Measurements from ENCODE around the gene TLE5. TPM values are rescaled to one million over a fixed set of nuclear protein-coding genes. Genes with fewer than 3 reads are reported as not detected.
"Not testable (repeated sequence)": the region's sequence is repeated elsewhere in the genome, so short reads cannot be mapped to it uniquely, and the experiment has no call there.

Gene TLE5
- total RNA-seq, 1 donor from 2014 or later = 428 TPM

GRCh38 chr19:3041761-3042620 is 20.3 kb downstream of the TLE5 start:
- Mint-ChIP-seq H3K36me3 (ENCODE audit: low read depth) (no peaks in the 10 kb centered on the region), H3K4me1 (ENCODE audit: low read depth) (peaks cover 5% of the 10 kb centered on the region), H3K9me3 (no peaks in the 10 kb centered on the region), H3K27me3 (ENCODE audit: low read depth) (no peaks in the 10 kb centered on the region), H3K4me3 (ENCODE audit: low read depth) (no peak overlapping the region), H3K27ac (no peak overlapping the region)
- intact Hi-C loops (cut with micrococcal nuclease) = no loop called here
- no peak for DNase-seq (ENCODE audit: low spot score)

- no peaks in the 10 kb centered on the region for H3K27me3 Mint-ChIP-seq (ENCODE audit: low read depth)
- H3K4me1 Mint-ChIP-seq (ENCODE audit: low read depth) = peaks cover 5% of the 10 kb centered on the region
- intact Hi-C loops (cut with micrococcal nuclease) = no loop called here
- no peaks in the 10 kb centered on the region for H3K36me3 Mint-ChIP-seq (ENCODE audit: low read depth)
- DNase-seq (ENCODE audit: low spot score) = no peak
- no peaks in the 10 kb centered on the region for H3K9me3 Mint-ChIP-seq
- no peak overlapping the region for H3K4me3 Mint-ChIP-seq (ENCODE audit: low read depth)
- no peak overlapping the region for H3K27ac Mint-ChIP-seq
These were observed 21.0 kb downstream of the TLE5 start for GRCh38 chr19:3041327-3041726.

GRCh38 chr19:3039641-3040077 is 22.6 kb downstream of the TLE5 start:
- H3K27me3 Mint-ChIP-seq (ENCODE audit: low read depth) = no peaks in the 10 kb centered on the region
- no peaks in the 10 kb centered on the region for H3K36me3 Mint-ChIP-seq (ENCODE audit: low read depth)
- intact Hi-C loops (cut with micrococcal nuclease) = no loop called here
- DNase-seq (ENCODE audit: low spot score) = no peak
- no peaks in the 10 kb centered on the region for H3K9me3 Mint-ChIP-seq
- H3K4me1 Mint-ChIP-seq (ENCODE audit: low read depth) = peaks cover 15% of the 10 kb centered on the region
- H3K27ac Mint-ChIP-seq = no peak overlapping the region
- H3K4me3 Mint-ChIP-seq (ENCODE audit: low read depth) = no peak overlapping the region

- no peak overlapping the region for H3K27ac Mint-ChIP-seq
- intact Hi-C loops (cut with micrococcal nuclease) = no loop called here
- no peaks in the 10 kb centered on the region for H3K36me3 Mint-ChIP-seq (ENCODE audit: low read depth)
- DNase-seq (ENCODE audit: low spot score) = no peak
- peaks cover 19% of the 10 kb centered on the region for H3K4me1 Mint-ChIP-seq (ENCODE audit: low read depth)
- H3K4me3 Mint-ChIP-seq (ENCODE audit: low read depth) = no peak overlapping the region
- peaks cover 5% of the 10 kb centered on the region for H3K27me3 Mint-ChIP-seq (ENCODE audit: low read depth)
- H3K9me3 Mint-ChIP-seq = no peaks in the 10 kb centered on the region
These were observed 23.2 kb downstream of the TLE5 start for GRCh38 chr19:3039125-3039524.

- Mint-ChIP-seq H3K36me3 (ENCODE audit: low read depth) (no peaks in the 10 kb centered on the region), H3K9me3 (no peaks in the 10 kb centered on the region), H3K4me1 (ENCODE audit: low read depth) (peaks cover 19% of the 10 kb centered on the region), H3K27me3 (ENCODE audit: low read depth) (peaks cover 12% of the 10 kb centered on the region), H3K4me3 (ENCODE audit: low read depth) (no peak overlapping the region), H3K27ac (no peak overlapping the region)
- intact Hi-C loops (cut with micrococcal nuclease) = no loop called here
- no peak for DNase-seq (ENCODE audit: low spot score)
These were observed 24.1 kb downstream of the TLE5 start for GRCh38 chr19:3038214-3038613.

GRCh38 chr19:3036977-3037544 is 25.2 kb downstream of the TLE5 start:
- H3K4me3 Mint-ChIP-seq (ENCODE audit: low read depth) = peak overlapping the region; percentile 91
- DNase-seq (ENCODE audit: low spot score); H3K9me3 Mint-ChIP-seq; intact Hi-C loops (cut with micrococcal nuclease); H3K36me3 Mint-ChIP-seq (ENCODE audit: low read depth): not testable (repeated sequence)
- H3K4me1 Mint-ChIP-seq (ENCODE audit: low read depth) = peaks cover 15% of the 10 kb centered on the region
- peak overlapping the region; percentile 22 for H3K27ac Mint-ChIP-seq
- peaks cover 17% of the 10 kb centered on the region for H3K27me3 Mint-ChIP-seq (ENCODE audit: low read depth)

- Mint-ChIP-seq H3K4me1 (ENCODE audit: low read depth) (peaks cover 15% of the 10 kb centered on the region), H3K9me3 (no peaks in the 10 kb centered on the region), H3K4me3 (ENCODE audit: low read depth) (peak overlapping the region; percentile 91), H3K27me3 (ENCODE audit: low read depth) (peaks cover 22% of the 10 kb centered on the region), H3K36me3 (ENCODE audit: low read depth) (no peaks in the 10 kb centered on the region), H3K27ac (peak overlapping the region; percentile 95)
- DNase-seq (ENCODE audit: low spot score) = peak; percentile 78
- intact Hi-C loops (cut with micrococcal nuclease) = no loop called here
These were observed 25.9 kb downstream of the TLE5 start for GRCh38 chr19:3036119-3036976.

GRCh38 chr19:3035542-3036118 is 26.7 kb downstream of the TLE5 start:
- DNase-seq (ENCODE audit: low spot score) = peak; percentile 94
- intact Hi-C loops (cut with micrococcal nuclease) = loop anchor here (1.0 kb wide), 2 partner anchors 26 to 58 kb away; partner anchors contain the start of gene TLE6
- Mint-ChIP-seq H3K27ac (peak overlapping the region; percentile 95), H3K36me3 (ENCODE audit: low read depth) (no peaks in the 10 kb centered on the region), H3K4me3 (ENCODE audit: low read depth) (peak overlapping the region; percentile 91), H3K4me1 (ENCODE audit: low read depth) (peaks cover 15% of the 10 kb centered on the region), H3K27me3 (ENCODE audit: low read depth) (peaks cover 28% of the 10 kb centered on the region), H3K9me3 (no peaks in the 10 kb centered on the region)

GRCh38 chr19:3034656-3035541 is 27.4 kb downstream of the TLE5 start:
- Mint-ChIP-seq H3K27me3 (ENCODE audit: low read depth) (peaks cover 34% of the 10 kb centered on the region), H3K4me1 (ENCODE audit: low read depth) (peaks cover 15% of the 10 kb centered on the region), H3K36me3 (ENCODE audit: low read depth) (no peaks in the 10 kb centered on the region), H3K27ac (peak overlapping the region; percentile 95), H3K9me3 (no peaks in the 10 kb centered on the region), H3K4me3 (ENCODE audit: low read depth) (peak overlapping the region; percentile 91)
- DNase-seq (ENCODE audit: low spot score) = peak; percentile 48
- intact Hi-C loops (cut with micrococcal nuclease) = loop anchor here (1.0 kb wide), 2 partner anchors 26 to 58 kb away; partner anchors contain the start of gene TLE6

- Mint-ChIP-seq H3K4me1 (ENCODE audit: low read depth) (peaks cover 13% of the 10 kb centered on the region), H3K27ac (peak overlapping the region; percentile 40)
These were observed 28.0 kb downstream of the TLE5 start for GRCh38 chr19:3034406-3034655.

GRCh38 chr19:3033595-3034405 is 28.5 kb downstream of the TLE5 start:
- Mint-ChIP-seq H3K27ac (peak overlapping the region; percentile 40), H3K4me3 (ENCODE audit: low read depth) (peak overlapping the region; percentile 54), H3K27me3 (ENCODE audit: low read depth) (peaks cover 40% of the 10 kb centered on the region), H3K36me3 (ENCODE audit: low read depth) (no peaks in the 10 kb centered on the region), H3K4me1 (ENCODE audit: low read depth) (peaks cover 13% of the 10 kb centered on the region), H3K9me3 (no peaks in the 10 kb centered on the region)
- DNase-seq (ENCODE audit: low spot score) = no peak
- intact Hi-C loops (cut with micrococcal nuclease) = no loop called here

More at GRCh38 chr19:3034406-3034655, 28.0 kb downstream of the TLE5 start:
- H3K4me3 Mint-ChIP-seq (ENCODE audit: low read depth) = peak overlapping the region; percentile 54
- no peak for DNase-seq (ENCODE audit: low spot score)
- peaks cover 40% of the 10 kb centered on the region for H3K27me3 Mint-ChIP-seq (ENCODE audit: low read depth)
- intact Hi-C loops (cut with micrococcal nuclease) = no loop called here
- H3K36me3 Mint-ChIP-seq (ENCODE audit: low read depth) = no peaks in the 10 kb centered on the region
- H3K9me3 Mint-ChIP-seq = no peaks in the 10 kb centered on the region
